Rectal smooth muscle tissue (tissue), 1 donor: Measurements from ENCODE around the gene ARAP1.

Source experiments
- H3K27ac ChIP-seq: one replicate; pipeline ENCODE4 v1.7.0; 2013; ENCODE audit warnings: low read depth, low read length, inconsistent platforms
- H3K27me3 ChIP-seq: one replicate; pipeline ENCODE4 v1.7.0; 2013; ENCODE audit warnings: low read length; ENCODE audit not compliant: control insufficient read depth, insufficient read depth
- H3K36me3 ChIP-seq: one replicate; pipeline ENCODE4 v1.7.0; 2013; ENCODE audit warnings: low read length; ENCODE audit not compliant: control insufficient read depth, insufficient read depth
- H3K4me1 ChIP-seq: one replicate; pipeline ENCODE4 v1.7.0; 2013; ENCODE audit warnings: low read length; ENCODE audit not compliant: control insufficient read depth, insufficient read depth
- H3K4me3 ChIP-seq: one replicate; pipeline ENCODE4 v1.7.0; 2013; ENCODE audit warnings: low read length
- H3K9ac ChIP-seq: one replicate; pipeline ENCODE4 v1.7.0; 2013; ENCODE audit warnings: low read length

The ARAP1 gene

DNA sequence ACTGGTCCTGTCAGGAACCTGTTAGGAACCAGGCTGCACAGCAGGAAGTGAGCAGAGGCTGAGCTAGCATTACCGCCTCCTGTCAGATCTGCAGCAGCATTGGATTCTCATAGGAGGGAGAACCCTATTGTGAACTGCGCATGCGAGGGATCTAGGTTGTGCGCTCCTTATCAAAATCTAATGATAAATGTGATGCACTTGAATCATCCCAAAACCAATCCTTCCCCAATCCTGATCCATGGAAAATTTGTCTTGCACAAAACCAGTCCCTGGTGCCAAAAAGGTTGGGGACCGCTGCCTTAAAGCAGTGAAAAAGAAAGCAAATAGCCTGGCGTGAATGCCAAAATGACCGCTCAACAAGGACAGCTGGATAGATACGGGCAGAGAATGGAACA is 1.9 kb upstream of the ARAP1 start:
- H3K4me1 ChIP-seq = peaks cover 6% of the 10 kb centered on the region
- no peaks in the 10 kb centered on the region for H3K27me3 ChIP-seq
- H3K4me3 ChIP-seq = no peak overlapping the region
- H3K36me3 ChIP-seq = peaks cover 20% of the 10 kb centered on the region
- H3K9ac ChIP-seq = no peak overlapping the region
- H3K27ac ChIP-seq = no peak overlapping the region

GRCh38 chr11:72753341-72754148 is 1.3 kb upstream of the ARAP1 start:
- no peak overlapping the region for H3K9ac ChIP-seq

DNA sequence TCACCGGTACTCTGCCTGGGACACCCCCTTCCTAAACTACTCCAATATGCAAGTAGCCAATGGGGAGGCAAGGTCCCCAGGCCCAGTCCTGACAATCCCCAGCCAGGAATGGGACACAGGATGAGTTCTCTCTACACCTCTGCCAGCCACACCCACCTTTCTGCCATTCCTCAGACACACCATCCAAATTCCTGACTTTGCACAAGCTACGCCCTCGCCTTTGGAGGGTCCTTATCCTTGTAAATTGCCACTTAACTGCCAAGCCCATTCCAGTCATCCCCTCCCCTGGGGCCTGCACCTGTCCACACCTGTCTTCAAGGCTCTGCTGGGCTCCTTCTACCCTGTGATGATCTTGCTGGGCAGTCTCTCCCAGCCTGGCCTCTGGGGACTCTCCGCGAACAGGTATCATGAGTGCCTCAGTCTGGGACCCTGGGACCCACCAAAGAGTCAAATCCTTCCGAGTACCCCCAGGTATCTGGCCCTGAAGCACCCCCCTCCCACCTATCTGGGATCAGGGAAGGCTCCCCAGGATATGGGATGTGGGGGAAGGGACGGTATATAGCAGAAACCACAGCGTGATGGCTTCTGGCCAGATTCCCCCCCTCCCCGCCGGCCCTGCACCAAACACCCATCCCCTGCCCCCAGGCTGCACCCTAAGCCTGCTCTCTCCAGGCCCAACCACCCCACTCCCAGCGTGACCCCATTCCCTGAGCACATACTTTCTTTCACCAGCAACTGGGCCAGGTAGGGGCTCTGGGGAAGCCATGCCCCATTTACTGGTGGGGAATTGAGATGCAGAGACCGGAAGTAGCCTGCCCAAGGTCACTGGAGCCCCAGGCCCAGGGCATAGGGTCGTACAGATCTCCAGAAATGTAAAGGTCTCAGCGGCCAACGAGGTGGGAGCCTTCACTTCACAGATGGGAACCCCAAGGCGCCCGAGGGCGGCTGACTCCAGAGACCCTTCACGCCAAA is 806 bp downstream of the ARAP1 start:
- Histone ChIP-seq H3K27me3 (no peaks in the 10 kb centered on the region), H3K9ac (peak overlapping the region; percentile 24), H3K4me3 (peak overlapping the region; percentile 85), H3K27ac (peak overlapping the region; percentile 18), H3K4me1 (peaks cover 6% of the 10 kb centered on the region), H3K36me3 (peaks cover 9% of the 10 kb centered on the region)

More at GRCh38 chr11:72753341-72754148, 1.3 kb upstream of the ARAP1 start:
- H3K27ac ChIP-seq = no peak overlapping the region
- H3K4me1 ChIP-seq = peaks cover 6% of the 10 kb centered on the region
- no peaks in the 10 kb centered on the region for H3K27me3 ChIP-seq
- no peak overlapping the region for H3K4me3 ChIP-seq
- peaks cover 15% of the 10 kb centered on the region for H3K36me3 ChIP-seq

- Histone ChIP-seq H3K27ac (no peak overlapping the region), H3K4me1 (peaks cover 6% of the 10 kb centered on the region)
Observed at GRCh38 chr11:72750556-72751115, 1.6 kb downstream of the ARAP1 start.

GRCh38 chr11:72750086-72750485 is 2.1 kb downstream of the ARAP1 start:
- Histone ChIP-seq H3K27me3 (no peaks in the 10 kb centered on the region), H3K9ac (no peak overlapping the region), H3K4me1 (peaks cover 6% of the 10 kb centered on the region), H3K4me3 (no peak overlapping the region), H3K27ac (no peak overlapping the region), H3K36me3 (peaks cover 2% of the 10 kb centered on the region)

More at GRCh38 chr11:72750556-72751115, 1.6 kb downstream of the ARAP1 start:
- Histone ChIP-seq H3K36me3 (peaks cover 2% of the 10 kb centered on the region), H3K9ac (no peak overlapping the region), H3K4me3 (peak overlapping the region; percentile 85), H3K27me3 (no peaks in the 10 kb centered on the region)

DNA sequence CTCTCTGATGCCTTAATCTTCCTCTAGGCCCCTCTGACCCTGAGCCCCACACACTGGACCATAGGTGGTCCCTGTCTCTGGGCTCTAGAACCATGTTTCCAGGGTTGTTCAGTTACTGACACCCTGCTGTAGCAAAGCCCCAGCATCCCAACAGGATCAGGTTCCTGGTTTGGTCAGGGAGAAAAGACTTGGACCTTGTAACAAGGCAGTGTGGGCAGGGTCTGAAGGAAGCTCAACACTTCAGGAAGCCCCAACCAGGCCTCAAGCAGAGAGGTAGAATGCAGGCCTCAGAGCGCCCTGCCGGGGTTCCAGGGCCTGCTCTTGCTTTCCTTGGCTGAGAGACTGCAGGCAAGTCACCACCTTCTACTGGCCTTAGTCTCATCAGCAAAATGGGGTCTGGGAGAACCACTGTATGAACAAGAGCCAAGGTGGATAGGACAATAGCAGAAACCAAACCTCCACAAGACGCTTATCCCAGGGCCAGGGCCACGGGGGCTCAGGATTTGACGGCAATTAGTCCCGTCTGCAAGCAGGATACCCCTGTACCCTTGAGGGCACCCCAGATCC is 4.8 kb downstream of the ARAP1 start:
- H3K27me3 ChIP-seq = no peaks in the 10 kb centered on the region
- H3K36me3 ChIP-seq = no peaks in the 10 kb centered on the region
- no peak overlapping the region for H3K4me3 ChIP-seq
- H3K27ac ChIP-seq = no peak overlapping the region
- no peak overlapping the region for H3K9ac ChIP-seq
- H3K4me1 ChIP-seq = no peaks in the 10 kb centered on the region

GRCh38 chr11:72746821-72747220 is 5.4 kb downstream of the ARAP1 start:
- Histone ChIP-seq H3K4me3 (no peak overlapping the region), H3K9ac (no peak overlapping the region), H3K4me1 (no peaks in the 10 kb centered on the region), H3K27ac (no peak overlapping the region), H3K27me3 (no peaks in the 10 kb centered on the region), H3K36me3 (no peaks in the 10 kb centered on the region)

GRCh38 chr11:72745925-72746550 is 6.2 kb downstream of the ARAP1 start:
- Histone ChIP-seq H3K4me3 (no peak overlapping the region), H3K27me3 (no peaks in the 10 kb centered on the region), H3K4me1 (no peaks in the 10 kb centered on the region), H3K36me3 (no peaks in the 10 kb centered on the region), H3K9ac (no peak overlapping the region), H3K27ac (no peak overlapping the region)

- H3K9ac ChIP-seq = no peak overlapping the region
- H3K4me3 ChIP-seq = no peak overlapping the region
- H3K4me1 ChIP-seq = no peaks in the 10 kb centered on the region
- no peak overlapping the region for H3K27ac ChIP-seq
- no peaks in the 10 kb centered on the region for H3K36me3 ChIP-seq
- H3K27me3 ChIP-seq = no peaks in the 10 kb centered on the region
Observed at GRCh38 chr11:72745511-72745910, 6.7 kb downstream of the ARAP1 start.

- no peaks in the 10 kb centered on the region for H3K27me3 ChIP-seq
- no peak overlapping the region for H3K4me3 ChIP-seq
- no peaks in the 10 kb centered on the region for H3K36me3 ChIP-seq
- H3K27ac ChIP-seq = no peak overlapping the region
- H3K9ac ChIP-seq = no peak overlapping the region
- H3K4me1 ChIP-seq = no peaks in the 10 kb centered on the region
Observed at GRCh38 chr11:72744474-72744873, 7.7 kb downstream of the ARAP1 start.

DNA sequence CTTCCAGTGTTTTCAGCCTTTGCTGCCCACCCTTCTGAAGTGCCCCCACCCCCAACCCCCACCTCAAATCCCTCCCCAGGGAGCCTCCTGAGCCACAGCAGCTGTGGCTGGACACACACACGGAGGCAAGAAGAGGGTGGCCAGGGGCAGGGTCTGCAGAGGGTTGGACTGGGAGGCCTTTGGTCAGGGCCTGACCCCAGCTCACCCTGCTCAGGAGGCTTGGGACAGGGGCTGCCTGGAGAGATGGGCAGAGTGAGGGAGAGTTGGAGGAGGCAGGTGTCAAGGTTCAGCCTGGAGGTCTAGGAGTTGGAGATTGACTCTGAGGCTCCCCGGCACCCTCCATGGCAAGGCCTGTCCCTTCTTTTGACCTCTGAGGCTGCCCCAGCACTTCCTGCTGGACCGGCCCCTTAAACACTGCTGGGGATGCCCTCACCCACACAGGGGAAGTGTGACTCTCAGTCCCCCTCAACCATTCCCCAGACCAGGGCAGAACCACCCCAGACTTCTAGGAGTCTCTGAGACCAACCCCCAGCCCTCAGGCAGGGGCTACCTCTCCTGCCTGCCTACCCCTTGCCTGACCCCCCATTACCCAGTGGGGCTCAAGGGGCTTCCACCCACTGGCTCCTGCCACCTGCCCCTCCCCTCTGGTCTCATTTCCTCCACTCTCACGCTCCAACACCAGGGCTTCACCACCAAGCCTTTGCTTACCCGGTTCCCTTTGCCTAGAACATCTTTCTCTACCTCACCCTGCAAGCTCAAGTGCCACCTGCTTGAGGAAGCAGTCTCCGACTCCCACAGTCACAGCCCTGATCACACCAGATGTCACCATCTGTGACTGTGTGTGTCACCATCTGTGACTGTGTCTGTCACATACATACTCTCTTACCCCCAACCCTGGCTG is 8.6 kb downstream of the ARAP1 start:
- H3K36me3 ChIP-seq = no peaks in the 10 kb centered on the region
- H3K4me3 ChIP-seq = no peak overlapping the region
- H3K27ac ChIP-seq = no peak overlapping the region
- H3K27me3 ChIP-seq = no peaks in the 10 kb centered on the region
- H3K9ac ChIP-seq = no peak overlapping the region
- H3K4me1 ChIP-seq = no peaks in the 10 kb centered on the region
